Mucosa of descending colon (tissue), 3 donors: ENCODE measurements around the gene FGF9. TPM values are rescaled to one million over a fixed set of nuclear protein-coding genes. Genes with fewer than 3 reads are reported as not detected.
A peak's percentile ranks its signal among the peaks of the same experiment; 100 is the strongest.

Experiments used
- ATAC-seq: fragments of 200-7000 bp; cut with Tn5 transposase; one replicate; pipeline ENCODE4 v1.9.1; 2020; ENCODE audit warnings: mild to moderate bottlenecking, moderate library complexity
- DNase-seq, 3 donors: peaks; one replicate each; pipeline ENCODE4 v3.0.0-alpha.2; 2020
- H3K36me3 ChIP-seq: fragments of 200-600 bp; one replicate; pipeline ENCODE4 v1.8.0; 2021; ENCODE audit warnings: low read depth, mild to moderate bottlenecking
- H3K4me1 ChIP-seq: fragments of 200-600 bp; one replicate; pipeline ENCODE4 v1.8.0; 2021; ENCODE audit warnings: low read depth, mild to moderate bottlenecking
- H3K4me3 ChIP-seq: fragments of 200-600 bp; one replicate; pipeline ENCODE4 v1.8.0; 2021; ENCODE audit warnings: mild to moderate bottlenecking
- H3K9me3 ChIP-seq: fragments of 200-600 bp; one replicate; pipeline ENCODE4 v1.8.0; 2021; ENCODE audit warnings: mild to moderate bottlenecking
- intact Hi-C, 2 donors: fragments of 100-400 bp; cut with DNase I in 1 of 2; cut with micrococcal nuclease in 1 of 2; formaldehyde crosslinking; loops; one replicate each; pipeline versions ENCODE4 v1.11.0 to v1.11.1; 2022; cut with DNase I, micrococcal nuclease
- long read RNA-seq, 2 donors: library from polyadenylated mRNA; unstranded; transcript quantifications; one replicate each; pipeline ENCODE4 v2.0.0, GENCODE V29; 2019 to 2021
- total RNA-seq, 3 donors: library from RNA; stranded (reverse); fragmentation: NEBNext Ultra II Directional in 2 of 3; extraction: Animal tissue kit (Norgen Biotek cat#: 25700) in 2 of 3; gene quantifications; one replicate each; pipeline versions ENCODE4 v1.2.1 to v1.2.4, GENCODE V29; 2021 to 2023
- TF ChIP-seq, protein P1 (sequence below): fragments of 200-600 bp; IDR thresholded peaks from one replicate; pipeline ENCODE4 v1.8.0; 2022; ENCODE audit warnings: antibody characterized with exemption, mild to moderate bottlenecking
- donor health status: DM: no; HTN: no; CAD: no; lungs with moderate emphysema.
- donor health status: DM: no; HTN: no; CAD: no.
- donor health status: DM: no; HTN: yes; CAD: no.

FGF9 gene
- 1 to 10 TPM; 1.2 to 2.6 (median 2.3) TPM for total RNA-seq
- long read RNA-seq, donor 1, partial matches to known transcripts = 0 of 1 reads
- long read RNA-seq, donor 1, other reads (novel, unspliced or antisense) = 1 of 1 reads
- long read RNA-seq, donor 2, full-length matches to known transcripts = 3 of 4 reads
- long read RNA-seq, donor 2, partial matches to known transcripts = 0 of 4 reads
- long read RNA-seq, donor 2, other reads (novel, unspliced or antisense) = 1 of 4 reads

DNA sequence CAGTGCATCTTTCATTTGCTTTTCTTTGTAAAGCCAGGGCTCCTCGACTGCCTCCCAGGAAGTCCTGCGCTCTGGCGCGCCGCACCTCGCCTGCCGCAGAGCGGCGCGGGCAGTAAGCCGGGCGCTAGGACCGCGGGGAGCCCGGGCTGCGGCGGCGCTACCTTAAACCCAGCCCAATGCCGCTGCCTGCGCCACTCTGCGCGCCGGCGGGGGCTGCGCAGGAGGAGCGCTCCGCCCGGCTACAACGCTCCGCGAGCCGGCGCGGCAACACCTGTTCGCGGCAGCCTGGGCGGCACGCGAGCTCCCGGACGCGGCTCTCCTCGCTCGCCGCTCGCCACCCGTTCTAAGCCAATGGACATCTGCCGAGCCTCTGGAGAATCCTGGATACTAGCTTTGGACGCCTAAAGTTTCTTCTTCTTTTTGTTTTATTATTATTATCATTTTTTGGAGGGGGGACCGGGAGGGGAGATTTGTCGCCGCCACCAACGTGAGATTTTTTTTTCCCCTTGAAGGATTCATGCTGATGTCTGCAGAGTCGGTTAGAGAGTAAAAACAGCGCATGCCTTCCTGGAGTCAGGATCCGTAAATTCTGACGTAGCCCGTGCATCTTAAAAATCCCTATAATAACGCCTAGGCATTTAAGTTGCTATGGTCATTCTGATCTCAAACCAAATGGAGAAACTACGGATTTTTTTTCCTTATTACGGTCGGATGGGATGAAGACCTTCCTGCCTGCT is at the start of gene FGF9:
FGF9 (plus strand) TSS at position 191 of the 737 bp plus-strand sequence. CDS start 840 bp downstream, outside the sequence.
- no peaks in the 10 kb centered on the region for H3K36me3 ChIP-seq
- DNase-seq (peak; percentile 89 to 90 (median 89)), ATAC-seq (peak; percentile 83)
- no peaks in the 10 kb centered on the region for H3K9me3 ChIP-seq
- intact Hi-C loops = loop anchor here in 1 of 2 donors (5.0 kb wide), 1 partner anchor 34 kb away; no protein-coding TSS in a partner anchor
- H3K4me1 ChIP-seq = peaks cover 39% of the 10 kb centered on the region
- TF ChIP-seq, protein P1, sequence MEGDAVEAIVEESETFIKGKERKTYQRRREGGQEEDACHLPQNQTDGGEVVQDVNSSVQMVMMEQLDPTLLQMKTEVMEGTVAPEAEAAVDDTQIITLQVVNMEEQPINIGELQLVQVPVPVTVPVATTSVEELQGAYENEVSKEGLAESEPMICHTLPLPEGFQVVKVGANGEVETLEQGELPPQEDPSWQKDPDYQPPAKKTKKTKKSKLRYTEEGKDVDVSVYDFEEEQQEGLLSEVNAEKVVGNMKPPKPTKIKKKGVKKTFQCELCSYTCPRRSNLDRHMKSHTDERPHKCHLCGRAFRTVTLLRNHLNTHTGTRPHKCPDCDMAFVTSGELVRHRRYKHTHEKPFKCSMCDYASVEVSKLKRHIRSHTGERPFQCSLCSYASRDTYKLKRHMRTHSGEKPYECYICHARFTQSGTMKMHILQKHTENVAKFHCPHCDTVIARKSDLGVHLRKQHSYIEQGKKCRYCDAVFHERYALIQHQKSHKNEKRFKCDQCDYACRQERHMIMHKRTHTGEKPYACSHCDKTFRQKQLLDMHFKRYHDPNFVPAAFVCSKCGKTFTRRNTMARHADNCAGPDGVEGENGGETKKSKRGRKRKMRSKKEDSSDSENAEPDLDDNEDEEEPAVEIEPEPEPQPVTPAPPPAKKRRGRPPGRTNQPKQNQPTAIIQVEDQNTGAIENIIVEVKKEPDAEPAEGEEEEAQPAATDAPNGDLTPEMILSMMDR = no peak
- H3K4me3 ChIP-seq = peak within 1 kb of the TSS; percentile 11

DNA sequence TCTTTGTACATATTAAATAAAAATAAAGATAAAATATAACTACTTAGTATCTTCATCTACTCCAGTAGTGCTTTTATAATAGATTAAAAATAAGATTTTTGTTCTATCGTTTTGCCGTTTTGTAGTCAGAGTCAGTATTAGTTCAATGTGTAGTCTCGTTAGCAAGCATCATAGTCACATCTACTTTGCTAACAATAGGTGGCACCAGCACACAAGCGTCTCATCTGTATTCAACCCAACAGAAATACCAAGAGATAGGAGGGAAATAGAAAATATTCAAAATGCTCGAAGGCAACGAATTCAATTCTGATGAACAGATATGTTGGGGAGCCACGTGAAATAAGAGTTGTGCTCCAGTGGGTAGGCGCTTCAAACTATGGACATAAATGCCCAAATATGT is 45.5 kb upstream of the FGF9 start:
- intact Hi-C loops = no loop called here
- no peaks in the 10 kb centered on the region for H3K36me3 ChIP-seq
- no peaks in the 10 kb centered on the region for H3K9me3 ChIP-seq
- DNase-seq = peak in 1 of 3 donors; percentile 41
- no peak overlapping the region for H3K4me3 ChIP-seq
- TF ChIP-seq, protein P1 = peak; percentile 17
- peak; percentile 80 for ATAC-seq
- no peaks in the 10 kb centered on the region for H3K4me1 ChIP-seq

DNA sequence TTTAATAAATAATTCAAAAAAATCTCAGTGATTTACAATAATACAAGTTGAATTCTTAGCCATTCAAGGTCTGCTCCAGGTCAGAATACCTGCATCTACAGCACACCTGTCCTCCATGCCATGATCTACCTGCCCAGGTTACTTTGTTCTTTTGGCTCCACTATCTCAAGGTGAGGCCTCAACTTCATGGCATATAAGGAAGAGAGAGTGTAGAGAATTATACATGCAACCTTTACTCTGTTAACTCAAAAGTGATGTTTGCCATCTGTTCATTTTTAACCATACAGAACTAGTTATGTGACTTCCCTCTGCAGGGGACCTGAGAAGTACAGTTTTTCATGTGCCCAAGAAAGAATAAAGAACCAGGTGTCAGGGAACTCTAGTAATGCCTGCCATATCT is 38.7 kb upstream of the FGF9 start:
- DNase-seq = no peak
- H3K4me1 ChIP-seq = no peaks in the 10 kb centered on the region
- H3K4me3 ChIP-seq = no peak overlapping the region
- H3K36me3 ChIP-seq = no peaks in the 10 kb centered on the region
- intact Hi-C loops = no loop called here
- peak; percentile 73 for ATAC-seq
- no peaks in the 10 kb centered on the region for H3K9me3 ChIP-seq
- TF ChIP-seq, protein P1 = no peak

DNA sequence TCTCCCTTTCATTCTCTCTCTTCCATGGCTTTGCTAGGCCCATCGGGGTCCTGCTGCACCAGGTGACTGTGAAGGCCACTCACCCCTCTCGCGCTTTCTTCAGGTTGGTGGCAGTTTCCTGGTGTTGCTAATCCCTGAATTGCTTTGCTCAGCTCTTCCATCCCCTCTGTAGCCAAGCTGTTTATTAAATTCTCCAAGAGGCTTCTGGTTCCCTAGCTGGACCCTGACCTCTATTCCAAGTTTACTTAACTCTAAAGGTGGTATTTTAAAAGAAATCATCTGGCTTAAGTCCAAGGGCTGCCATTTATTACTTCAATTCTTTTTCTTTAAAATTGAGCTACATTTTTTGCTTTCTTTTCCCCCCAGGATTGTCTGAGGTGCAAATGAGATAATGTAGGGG is 34.2 kb upstream of the FGF9 start:
- DNase-seq = no peak
- intact Hi-C loops = loop anchor here (5.0 kb wide), 2 partner anchors 36 to 641 kb away; partner anchors contain the start of gene FGF9 (in 1 of the 2)
- Histone ChIP-seq H3K4me1 (peaks cover 10% of the 10 kb centered on the region), H3K36me3 (no peaks in the 10 kb centered on the region), H3K4me3 (no peak overlapping the region), H3K9me3 (no peaks in the 10 kb centered on the region)
- no peak for ATAC-seq
- TF ChIP-seq, protein P1 = no peak

DNA sequence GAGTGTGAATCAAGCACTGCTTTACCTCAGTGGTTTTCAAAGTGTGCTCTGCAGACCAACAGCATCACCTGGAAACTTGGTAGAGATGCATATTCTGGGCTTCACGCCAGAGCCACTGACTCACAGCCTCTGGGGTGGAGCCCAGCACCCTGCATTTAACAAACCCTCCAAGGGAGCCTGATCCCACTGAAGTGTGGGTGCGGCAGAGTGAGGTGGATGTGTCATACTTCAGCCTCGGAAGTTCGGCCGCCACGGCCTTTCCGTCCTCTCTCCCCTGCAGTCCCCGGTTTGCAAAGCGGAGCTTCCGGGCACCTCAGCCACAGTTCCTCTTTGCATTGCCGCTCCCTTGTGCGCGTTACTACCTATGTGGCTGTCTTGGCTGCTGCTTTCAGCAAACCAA is 33.6 kb upstream of the FGF9 start:
- no peaks in the 10 kb centered on the region for H3K9me3 ChIP-seq
- TF ChIP-seq, protein P1 = no peak
- H3K4me1 ChIP-seq = peaks cover 10% of the 10 kb centered on the region
- no peaks in the 10 kb centered on the region for H3K36me3 ChIP-seq
- no peak overlapping the region for H3K4me3 ChIP-seq
- intact Hi-C loops = loop anchor here (5.0 kb wide), 2 partner anchors 35 to 640 kb away; partner anchors contain the start of gene FGF9 (in 1 of the 2)
- ATAC-seq (peak; percentile 98), DNase-seq (peak; percentile 82 to 84 (median 82))
